HG03565 (cell line): ENCODE results near the gene STAT3.
"Not testable (repeated sequence)": the region's sequence is repeated elsewhere in the genome, so short reads cannot be mapped to it uniquely, and the experiment has no call there.

Experiments
- ATAC-seq: cut with Tn5 transposase; IDR thresholded peaks from one replicate; pipeline ENCODE4 v1.9.1; 2021; ENCODE audit warnings: mild to moderate bottlenecking, moderate library complexity; ENCODE audit not compliant: unreplicated experiment

The STAT3 gene

DNA sequence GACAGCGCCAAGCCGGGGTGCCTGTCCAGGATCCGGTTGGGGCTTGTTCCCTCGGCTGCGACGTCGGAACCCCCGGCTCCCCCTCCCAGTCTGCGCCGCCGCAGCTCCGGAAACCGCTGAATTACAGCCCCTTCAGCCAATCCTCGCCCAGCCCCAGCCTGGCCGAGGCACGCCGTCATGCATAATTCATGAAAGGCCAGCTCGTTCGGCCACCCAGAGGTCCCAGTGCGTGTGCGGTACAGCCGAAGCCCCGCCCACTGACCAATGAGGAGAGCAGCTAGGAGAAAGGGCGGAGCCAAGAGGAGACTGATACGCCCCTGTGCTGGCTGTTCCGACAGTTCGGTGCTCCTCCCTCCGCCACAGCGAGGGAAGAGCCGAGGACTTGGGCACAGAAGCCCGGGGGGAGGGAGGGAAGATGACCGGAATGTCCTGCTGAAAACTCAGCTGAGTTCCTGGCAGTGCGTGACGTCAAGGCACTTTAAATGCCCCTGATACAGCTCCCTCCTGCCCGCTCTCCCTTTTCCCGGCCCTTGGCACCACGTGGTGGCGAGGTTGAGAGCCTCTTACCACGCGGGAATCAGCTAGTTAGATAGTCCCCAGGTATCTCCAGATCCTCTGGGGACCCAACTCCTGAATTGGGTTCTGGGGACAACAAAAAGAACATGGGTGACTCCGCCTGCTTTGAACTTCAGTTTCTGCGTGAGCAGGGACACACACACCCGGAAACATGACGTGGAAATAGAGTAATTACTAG is at the start of gene STAT3:
TSS of gene STAT3 (minus strand) at position 62 of the 754 bp plus-strand sequence. CDS start 39,926 bp downstream, outside the sequence.
- ATAC-seq, result peak; percentile 88

DNA sequence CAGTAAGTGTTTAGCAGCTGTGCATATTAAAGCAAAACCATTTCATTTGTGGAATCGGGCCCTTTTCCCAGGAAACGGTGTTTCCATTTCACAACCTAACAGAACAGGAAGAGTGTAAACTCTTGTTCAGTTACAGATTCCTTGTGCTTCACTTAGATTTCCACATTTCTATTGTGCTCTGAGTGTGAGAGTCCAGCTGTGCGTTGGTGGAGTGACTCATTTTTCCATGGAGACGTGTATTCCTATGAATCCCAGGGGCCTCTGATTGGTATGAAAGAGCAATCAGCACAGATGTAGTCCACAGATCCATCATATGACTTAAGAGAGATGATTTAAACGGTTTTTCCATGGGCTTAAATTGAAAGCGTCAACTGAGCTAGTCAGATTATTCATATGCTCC is 48.1 kb upstream of the STAT3 start:
- ATAC-seq, result no peak

DNA sequence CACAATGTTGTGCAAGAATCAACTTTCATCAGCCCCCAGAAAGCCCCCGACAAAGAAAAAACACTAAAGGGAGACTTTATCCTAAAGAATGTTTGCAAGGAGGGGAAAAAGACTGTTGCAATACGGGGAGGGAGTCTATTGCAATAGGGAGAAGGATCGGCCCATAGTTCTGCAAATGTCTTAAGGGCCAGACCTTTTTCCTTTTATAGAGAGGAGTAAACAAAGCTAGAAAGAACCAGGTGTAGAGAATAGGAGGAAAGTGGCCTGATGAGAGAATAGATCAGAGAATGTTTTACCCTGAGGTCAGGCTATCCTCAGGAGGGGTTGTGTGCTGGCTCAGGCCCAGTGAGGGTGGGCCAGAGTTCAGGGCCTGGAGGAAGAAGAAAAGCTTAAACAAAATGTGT is 43.5 kb upstream of the STAT3 start:
- ATAC-seq, result no peak

DNA sequence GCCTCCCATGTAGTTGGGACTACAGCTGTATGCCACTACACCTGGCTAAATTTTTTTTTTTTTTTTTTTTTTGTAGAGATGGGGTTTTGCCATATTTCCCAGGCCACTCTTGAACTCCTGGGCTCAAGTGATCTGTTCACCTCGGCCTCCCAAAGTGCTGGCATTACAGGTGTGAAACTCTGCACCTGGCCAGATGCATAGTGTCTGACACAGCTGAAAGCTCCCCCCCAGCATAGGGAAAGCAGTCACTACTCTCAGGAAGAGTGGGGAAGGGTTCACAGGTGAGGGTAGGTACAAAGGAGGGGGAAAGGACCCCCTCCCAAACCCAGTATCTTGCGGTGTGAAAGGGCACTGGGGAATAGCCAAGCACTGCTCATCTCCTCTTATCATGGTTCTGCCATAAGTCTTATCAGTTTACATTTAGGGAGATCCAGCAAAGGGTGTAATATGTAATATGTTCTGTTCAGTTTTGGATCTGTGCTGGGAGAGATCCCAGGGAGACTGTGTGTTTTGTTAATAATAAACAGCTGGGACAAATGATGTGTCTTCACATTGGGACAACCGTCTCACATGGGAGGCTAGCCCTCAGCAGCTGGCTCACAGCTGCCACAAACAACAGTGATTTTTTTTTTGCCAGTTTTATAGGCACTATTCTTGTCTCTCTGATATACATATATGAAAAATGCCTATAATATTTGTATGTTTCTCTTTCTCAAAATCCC is 41.6 kb upstream of the STAT3 start:
- no peak for ATAC-seq

DNA sequence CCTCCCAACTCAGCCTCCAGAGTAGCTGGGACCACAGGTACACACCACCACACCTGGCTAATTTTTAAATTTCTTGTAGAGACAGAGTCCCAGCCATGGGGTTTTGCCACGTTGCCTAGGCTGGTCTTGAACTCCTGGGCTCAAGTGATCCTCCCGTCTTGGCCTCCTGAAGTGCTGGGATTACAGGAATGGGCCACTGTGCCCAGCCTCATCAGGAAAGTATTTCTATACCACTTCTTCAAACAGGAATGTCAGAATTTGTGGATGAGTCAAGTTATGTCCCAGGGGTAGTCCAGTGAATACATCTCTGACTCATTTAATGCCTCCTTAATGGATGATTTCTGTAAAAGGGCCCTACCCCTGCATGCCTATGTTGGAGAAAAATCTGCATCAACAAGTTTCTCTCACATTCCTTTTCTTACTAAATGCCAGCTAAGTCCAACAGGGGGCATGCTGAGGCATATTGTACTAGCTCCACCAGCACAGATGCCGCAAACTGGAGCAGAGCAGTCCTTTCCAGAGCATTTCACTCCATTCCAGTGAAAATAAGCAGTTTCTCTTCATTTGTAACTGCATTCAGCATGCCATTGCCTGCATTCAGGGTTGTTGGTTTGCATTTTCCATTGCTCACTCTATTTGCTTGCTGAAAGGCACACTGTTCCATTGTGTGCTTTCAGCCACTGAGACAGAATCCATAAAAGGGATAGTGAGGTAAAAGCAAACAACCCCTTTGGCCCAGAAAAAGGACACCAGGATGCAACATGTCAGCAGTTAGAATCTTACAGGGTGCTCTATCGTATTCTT is 40.1 kb upstream of the STAT3 start:
- no peak for ATAC-seq

DNA sequence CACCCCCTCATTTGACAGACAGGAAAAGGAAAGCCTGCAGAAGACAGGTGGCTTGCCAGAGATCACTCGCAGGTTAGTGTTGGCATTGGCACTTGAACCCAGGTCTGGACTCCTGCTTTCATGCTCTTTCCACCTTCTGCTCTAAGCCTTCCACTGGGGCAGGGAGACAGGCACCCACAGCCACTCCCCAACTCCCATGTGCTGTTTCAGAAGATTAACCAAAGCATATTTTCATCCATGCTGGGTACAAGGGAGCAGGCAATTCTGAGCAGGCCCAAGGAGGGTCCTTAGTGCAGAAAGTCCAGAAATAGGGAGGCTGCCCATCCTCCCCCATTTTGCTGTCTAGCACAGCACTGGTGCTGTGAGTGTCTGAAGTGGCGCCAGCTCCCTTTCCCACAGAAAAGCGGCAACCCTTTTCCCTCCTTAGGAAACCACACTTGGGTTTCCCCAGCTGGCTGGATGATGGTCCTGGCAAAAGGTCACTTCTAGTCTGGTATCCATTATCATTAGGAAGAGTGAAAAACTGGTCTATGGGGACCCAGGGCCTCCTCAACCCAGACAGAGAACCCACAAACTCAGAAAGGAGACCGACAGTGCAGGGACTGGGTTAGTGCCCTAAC is 36.9 kb upstream of the STAT3 start:
- ATAC-seq, result no peak

DNA sequence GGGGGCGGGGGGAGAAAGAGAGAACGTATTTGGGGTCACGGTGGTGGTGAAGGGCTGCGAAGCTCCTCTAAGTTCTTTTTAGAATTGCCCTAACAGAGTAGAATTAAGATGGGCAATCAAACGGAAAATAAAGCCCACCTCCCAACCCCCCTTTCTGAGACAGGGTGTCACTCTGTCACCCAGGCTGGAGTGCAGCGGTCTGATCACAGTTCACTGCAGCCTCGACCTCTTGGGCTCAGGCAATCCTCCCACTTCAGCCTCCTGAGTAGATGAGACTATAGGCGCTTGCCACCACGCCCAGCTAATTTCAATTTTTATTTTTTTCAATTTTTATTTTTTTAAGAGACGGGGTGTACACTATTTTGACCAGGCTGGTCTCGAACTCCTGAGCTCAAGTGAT is 35.5 kb upstream of the STAT3 start:
- no peak for ATAC-seq

DNA sequence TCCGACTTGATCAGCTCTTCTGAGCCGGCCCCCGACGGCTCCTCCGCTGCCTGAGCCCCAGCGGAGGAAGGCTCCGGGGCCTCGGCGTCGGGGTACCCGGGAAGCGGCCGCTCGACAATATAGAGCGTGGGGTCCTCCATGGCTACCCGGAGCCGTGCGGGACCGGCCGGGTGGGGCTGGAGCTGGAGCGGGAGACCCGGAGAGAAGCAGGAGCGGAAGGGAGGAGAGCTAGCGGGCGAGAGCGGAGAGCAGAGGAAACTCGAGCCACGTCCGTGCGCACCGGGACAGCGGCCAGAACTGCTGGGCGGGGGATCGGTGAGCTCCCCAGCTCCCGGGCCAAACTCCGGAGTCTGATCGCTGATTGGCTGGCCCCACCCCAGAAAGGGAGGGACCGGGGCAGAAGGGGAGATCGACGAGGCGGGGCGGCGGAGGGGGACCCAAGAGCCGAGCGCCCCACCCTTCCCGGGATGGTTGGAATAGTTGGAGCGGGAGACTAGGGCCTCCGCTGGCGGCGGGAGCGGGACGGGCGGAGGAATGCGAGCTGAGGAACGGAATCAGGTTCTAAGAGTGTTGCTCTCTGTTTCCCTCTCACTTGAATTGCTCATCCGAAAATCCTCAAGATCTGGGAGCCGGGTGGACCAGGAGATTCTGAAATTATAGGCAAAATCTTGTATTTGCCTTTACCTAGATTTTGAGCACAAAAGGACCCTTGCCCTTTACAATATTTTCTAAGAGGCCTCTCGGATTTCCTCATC is 34.9 kb upstream of the STAT3 start, which contains the start of gene CAVIN1:
TSS of gene CAVIN1 (minus strand) at position 299 of the 755 bp plus-strand sequence. CDS start at position 140, 159 bp downstream.
- no peak for ATAC-seq

DNA sequence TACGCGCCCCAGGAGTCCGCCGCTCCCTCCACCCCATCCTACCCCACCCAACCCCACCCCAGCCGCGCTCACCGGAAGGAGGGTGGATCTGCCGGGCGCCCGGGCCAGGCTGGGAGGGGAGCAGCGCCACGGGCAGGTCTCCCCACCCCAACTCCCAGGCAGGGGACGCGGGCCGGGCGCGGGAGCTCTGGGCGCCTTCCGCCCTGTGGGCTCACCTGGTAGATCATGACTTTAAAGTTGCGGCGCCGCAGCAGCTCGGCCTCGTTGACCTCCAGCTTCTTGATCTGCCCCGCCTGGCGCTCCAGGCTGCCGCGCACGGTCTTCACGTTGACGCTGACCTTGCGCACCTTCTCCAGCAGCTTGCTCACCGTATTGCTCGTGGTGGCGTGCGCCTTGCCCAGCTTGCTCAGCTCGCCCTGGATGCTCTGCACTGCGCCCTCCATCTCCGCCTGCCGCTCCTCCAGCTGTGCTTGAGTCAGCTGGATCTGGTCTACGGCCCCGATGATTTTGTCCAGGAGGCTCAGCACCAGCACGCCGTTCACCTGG is 34.2 kb upstream of the STAT3 start:
- no peak for ATAC-seq

DNA sequence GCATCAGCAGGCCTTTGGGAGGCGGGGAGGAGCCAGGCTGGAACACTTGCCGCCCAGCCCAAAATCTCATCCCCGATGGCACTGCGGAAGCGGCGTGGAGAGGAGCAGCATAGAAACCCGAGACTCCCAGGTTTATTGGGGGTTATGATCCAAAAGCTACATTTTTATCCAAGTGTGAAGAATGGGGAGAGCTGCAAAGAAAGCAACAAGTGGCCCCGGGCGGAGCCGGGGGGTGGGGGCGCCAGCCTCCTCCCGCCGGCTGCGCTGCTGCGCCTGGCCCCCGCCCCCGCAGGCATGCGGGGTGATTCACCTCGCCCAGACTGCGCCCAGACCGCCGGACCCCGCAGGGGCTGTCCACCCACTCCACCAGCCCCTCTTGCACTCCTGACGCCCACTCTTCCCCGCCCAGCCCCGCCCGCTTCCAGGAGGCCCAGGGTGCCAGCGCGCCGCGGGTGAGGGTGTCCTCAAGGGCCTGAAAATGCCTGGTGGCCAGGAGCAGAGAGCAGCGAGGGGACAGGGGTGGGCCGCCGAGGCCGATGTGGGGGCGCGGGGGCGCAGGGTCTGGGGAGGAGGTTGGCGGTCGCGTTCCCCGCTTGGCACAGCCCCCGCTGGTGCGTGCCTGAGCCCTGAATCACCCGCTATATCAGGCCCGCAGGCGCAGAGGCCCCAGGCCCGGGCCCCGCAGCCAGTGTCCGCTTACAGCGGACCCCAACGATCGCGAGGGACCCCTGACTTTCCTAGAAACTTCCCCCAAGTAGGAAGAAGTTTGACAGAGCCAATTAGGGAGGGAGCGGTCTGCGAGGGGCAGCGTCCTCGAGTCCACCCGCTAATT is 33.5 kb upstream of the STAT3 start:
- no peak for ATAC-seq

DNA sequence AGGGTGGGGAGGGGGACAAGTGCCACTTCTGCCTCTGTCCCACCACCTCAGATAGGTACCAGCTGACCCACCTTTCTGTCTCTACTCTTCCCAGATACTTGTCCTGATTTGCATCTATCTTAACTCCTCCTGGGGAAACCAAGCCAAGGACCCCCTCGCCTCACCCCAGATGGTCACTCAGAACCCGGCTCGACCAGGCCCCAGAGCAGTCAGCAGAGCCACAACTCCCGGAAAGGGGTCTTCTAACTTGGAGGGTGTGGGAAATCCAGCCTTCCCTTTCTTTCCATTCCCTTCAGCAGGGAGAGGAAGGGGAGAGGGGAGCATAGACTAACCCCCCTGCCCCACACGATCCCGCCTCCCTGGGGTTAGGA is 32.9 kb upstream of the STAT3 start:
- no peak for ATAC-seq

DNA sequence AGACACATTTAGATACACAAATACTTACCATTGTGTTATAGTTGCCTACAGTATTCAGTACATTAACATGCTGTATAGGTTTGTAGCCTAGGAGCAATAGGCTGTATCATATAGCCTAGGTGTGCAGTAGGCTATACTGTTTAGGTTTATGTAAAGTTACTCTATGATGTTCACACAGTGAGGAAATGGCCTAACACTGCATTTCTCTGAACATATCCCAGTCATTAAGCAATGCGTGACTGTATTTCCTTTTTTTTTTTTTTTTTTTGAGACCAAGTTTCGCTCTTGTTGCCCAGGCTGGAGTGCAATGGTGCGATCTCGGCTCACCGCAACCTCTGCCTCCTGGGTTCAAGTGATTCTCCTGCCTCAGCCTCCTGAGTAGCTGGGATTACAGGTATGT is 29.7 kb upstream of the STAT3 start:
- ATAC-seq, result not testable (repeated sequence)

DNA sequence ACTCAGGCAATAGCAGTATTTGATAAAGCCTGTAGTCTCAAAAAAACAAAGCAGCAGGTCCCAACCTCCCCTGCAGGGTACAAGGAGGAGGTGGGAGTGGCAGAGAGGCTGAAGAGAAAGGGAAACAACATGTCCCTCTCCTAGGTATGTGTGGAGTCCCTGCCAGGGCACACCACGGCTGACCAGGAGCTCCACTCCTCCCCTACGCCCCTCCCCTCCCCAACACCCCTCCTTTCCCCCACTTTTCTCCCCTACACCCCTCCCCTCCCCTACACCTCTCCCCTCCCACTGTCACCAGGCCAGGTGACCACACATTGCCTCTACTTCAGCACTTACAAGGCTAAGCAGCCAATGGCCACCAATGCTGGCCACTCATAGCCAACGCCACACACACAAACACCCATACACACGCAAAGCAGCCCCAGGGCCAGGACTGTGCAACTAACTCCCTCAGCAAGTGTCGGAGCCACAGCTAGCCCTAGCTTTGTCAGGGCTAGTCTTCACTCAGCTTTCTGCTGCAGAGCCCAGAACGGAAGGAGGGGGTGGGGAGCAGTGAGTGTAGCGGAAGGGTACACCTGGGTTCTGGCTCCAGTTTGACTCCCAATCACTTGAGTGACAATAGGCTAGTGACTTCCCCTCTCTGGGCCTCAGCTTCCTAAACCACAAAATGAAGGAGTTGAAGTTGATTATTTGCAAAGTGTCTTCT is 26.6 kb upstream of the STAT3 start:
- no peak for ATAC-seq

DNA sequence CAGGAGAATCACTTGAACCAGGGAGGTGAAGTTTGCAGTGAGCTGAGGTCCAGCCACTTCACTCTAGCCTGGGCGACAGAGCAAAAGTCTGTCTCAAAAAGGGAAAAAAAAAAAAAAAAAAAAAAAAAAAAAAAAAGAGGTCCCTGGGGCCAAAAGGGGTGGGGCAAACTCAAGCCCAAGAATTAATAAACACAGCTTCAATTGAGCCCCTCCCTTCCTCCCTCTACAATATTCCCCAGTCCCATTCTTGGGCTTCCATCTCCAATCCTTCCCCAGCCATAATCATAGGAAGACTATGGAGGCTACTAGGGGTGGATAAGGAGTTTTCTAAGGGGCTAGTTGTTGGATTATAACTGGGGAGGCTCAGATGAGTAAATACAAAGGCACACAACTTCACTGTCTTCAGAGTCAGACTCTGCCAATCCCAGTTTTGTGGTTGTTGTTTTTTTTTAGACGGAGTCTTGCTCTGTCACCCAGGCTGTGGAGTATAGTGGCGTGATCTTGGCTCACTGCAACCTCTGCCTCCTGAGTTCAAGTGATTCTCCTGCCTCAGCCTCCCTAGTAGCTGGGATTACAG is 25.3 kb upstream of the STAT3 start:
- ATAC-seq, result no peak

DNA sequence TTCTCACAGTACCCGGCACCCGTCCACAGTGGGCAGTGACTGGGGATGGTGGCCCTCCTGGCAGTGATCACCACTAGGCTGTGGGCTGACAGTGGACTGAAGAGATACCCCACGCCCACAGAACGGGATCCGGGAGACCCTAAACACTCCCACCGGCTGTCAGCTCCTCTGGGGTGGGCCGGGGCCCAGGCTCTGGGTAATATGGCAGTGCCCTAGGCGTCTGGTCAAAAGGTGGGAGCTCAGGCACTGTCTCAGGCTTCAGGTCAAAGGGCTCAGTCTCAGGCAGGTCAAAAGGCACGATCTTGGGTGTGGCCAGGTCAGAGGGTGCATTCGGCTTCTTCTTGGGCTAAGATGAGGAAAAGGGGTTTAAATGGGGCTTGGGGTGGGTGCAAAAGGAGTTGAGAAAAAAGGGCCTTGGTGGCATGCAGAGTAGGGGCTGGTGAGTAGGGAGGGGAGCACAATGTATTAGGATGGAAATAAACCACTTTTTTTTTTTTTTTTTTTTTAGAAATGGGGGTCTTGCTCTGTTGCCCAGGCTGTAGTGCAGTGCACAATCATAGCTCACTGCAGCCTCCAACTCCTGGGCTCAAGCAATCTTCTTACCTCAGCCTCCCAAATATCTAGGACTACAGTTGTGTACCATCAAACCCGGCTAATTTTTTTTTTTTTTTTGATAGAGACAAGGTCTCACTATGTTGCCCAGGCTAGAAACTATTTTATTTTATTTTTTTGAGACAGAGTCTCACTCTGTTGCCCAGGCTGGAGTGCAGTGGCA is 23.9 kb upstream of the STAT3 start:
- no peak for ATAC-seq

DNA sequence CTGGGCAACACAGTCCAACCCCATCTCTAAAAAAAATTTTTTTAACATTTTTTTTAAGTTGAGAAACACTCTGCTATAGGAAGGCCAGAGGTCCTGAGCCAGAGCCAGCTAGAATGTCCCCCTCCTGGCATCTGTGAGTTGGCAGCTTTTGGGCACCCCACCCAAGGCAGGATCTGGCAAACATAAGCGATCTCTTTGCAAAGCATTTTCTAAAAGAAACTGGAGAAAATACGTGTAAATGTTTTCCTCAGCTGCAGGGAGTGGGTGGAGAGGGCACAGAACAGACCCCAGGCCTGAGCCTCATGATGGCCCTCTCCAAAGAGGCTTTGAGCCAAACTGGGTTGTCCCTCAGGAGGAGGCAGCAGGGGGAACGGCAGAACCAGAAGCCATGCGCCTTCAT is 23.1 kb upstream of the STAT3 start:
- ATAC-seq, result no peak

DNA sequence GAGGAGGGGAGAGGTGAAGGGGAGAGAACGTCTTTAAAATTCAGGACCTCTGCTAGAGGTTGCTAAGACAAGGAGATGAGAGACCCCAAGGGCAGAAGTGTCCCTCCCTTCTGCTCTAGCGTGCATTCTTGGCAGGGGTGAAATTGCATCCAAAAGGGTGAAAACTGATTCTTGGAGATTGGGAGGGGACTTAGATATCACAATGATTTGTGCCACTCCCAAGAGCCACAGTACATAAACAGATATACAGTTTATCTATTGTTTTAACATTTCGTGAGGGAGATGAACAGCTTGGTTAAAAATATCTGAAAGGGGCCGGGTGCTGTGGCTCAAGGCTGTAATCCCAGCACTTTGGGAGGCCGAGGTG is 22.1 kb upstream of the STAT3 start:
- ATAC-seq, result no peak
